ENCODE results near the gene RAB19. TPM values are rescaled to one million over a fixed set of nuclear protein-coding genes. Genes with fewer than 3 reads are reported as not detected.

RAB19 gene
- total RNA-seq, result not detected

- DNase-seq, result no peak
Measured at GRCh38 chr7:140403878-140404564, at the start of gene RAB19. Gene RAB19 (plus strand): TSS chr7:140404058. CDS start chr7:140407647, 3,589 bp downstream.

GRCh38 chr7:140358024-140358411 is 45.8 kb upstream of the RAB19 start:
- no peak for DNase-seq

GRCh38 chr7:140358412-140359051 is 45.3 kb upstream of the RAB19 start:
- no peak for DNase-seq

GRCh38 chr7:140360697-140361229 is 43.1 kb upstream of the RAB19 start:
- DNase-seq, result no peak

GRCh38 chr7:140364819-140365218 is 39.0 kb upstream of the RAB19 start:
- no peak for DNase-seq

- peak; percentile 32 for DNase-seq
Measured at GRCh38 chr7:140367528-140367927, 36.3 kb upstream of the RAB19 start.

GRCh38 chr7:140369294-140369693 is 34.6 kb upstream of the RAB19 start:
- no peak for DNase-seq

- no peak for DNase-seq
Measured at GRCh38 chr7:140375323-140375722, 28.5 kb upstream of the RAB19 start.

GRCh38 chr7:140375892-140376730 is 27.7 kb upstream of the RAB19 start:
- no peak for DNase-seq

GRCh38 chr7:140383954-140384713 is 19.7 kb upstream of the RAB19 start:
- DNase-seq, result no peak

- no peak for DNase-seq
Measured at GRCh38 chr7:140384894-140385545, 18.8 kb upstream of the RAB19 start.

GRCh38 chr7:140389445-140389844 is 14.4 kb upstream of the RAB19 start:
- DNase-seq, result no peak

GRCh38 chr7:140390034-140390433 is 13.8 kb upstream of the RAB19 start:
- no peak for DNase-seq

GRCh38 chr7:140390466-140391190 is 13.2 kb upstream of the RAB19 start:
- DNase-seq, result no peak

- DNase-seq, result no peak
Measured at GRCh38 chr7:140391634-140392033, 12.2 kb upstream of the RAB19 start.

- no peak for DNase-seq
Measured at GRCh38 chr7:140393756-140394306, 10.0 kb upstream of the RAB19 start.

GRCh38 chr7:140397784-140398750 is 5.8 kb upstream of the RAB19 start, which contains the start of gene SLC37A3:
Gene SLC37A3 (minus strand): TSS chr7:140398530. CDS start chr7:140382526, 16,004 bp downstream.
- DNase-seq, result peak; percentile 89

- DNase-seq, result no peak
Measured at GRCh38 chr7:140398821-140399220, 5.0 kb upstream of the RAB19 start.

GRCh38 chr7:140400381-140400780 is 3.5 kb upstream of the RAB19 start:
- no peak for DNase-seq
